ENCODE results near the gene COL18A1. TPM values are rescaled to one million over a fixed set of nuclear protein-coding genes. Genes with fewer than 3 reads are reported as not detected.

Gene COL18A1
- total RNA-seq, 1 donor from 2014 or later = 9.5 TPM

DNA sequence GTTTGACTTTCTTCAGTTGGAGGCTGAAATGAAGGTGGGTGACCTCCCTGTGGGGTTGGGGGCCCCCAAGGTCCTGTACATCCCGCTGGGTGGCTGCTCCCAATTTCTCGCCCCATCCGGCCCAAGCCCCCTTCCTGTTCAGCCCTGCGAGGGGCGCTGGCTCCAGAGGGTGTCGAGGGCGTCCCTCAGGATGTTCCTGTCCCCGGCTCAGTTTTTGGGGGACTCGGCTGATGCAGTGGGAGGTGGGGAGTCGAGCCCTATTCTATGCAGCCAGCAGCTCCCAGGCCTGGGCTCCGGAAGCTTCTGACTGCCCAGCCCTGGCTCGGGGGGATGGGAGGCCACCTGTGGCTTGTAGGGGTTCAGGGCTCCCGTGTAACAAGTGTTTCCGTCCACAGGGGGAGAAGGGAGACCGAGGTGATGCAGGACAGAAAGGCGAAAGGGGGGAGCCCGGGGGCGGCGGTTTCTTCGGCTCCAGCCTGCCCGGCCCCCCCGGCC, 99.1 kb downstream of the COL18A1 start:
- no peak overlapping the region for H3K4me3 Mint-ChIP-seq (ENCODE audit: unreplicated experiment)
- H3K4me1 Mint-ChIP-seq (ENCODE audit: low read depth, unreplicated experiment) = peaks cover 5% of the 10 kb centered on the region
- H3K9me3 Mint-ChIP-seq (ENCODE audit: unreplicated experiment) = peaks cover 12% of the 10 kb centered on the region
- peaks cover 21% of the 10 kb centered on the region for H3K27me3 Mint-ChIP-seq (ENCODE audit: unreplicated experiment)
- H3K27ac Mint-ChIP-seq (ENCODE audit: unreplicated experiment) = no peak overlapping the region
- TF ChIP-seq, protein P1, sequence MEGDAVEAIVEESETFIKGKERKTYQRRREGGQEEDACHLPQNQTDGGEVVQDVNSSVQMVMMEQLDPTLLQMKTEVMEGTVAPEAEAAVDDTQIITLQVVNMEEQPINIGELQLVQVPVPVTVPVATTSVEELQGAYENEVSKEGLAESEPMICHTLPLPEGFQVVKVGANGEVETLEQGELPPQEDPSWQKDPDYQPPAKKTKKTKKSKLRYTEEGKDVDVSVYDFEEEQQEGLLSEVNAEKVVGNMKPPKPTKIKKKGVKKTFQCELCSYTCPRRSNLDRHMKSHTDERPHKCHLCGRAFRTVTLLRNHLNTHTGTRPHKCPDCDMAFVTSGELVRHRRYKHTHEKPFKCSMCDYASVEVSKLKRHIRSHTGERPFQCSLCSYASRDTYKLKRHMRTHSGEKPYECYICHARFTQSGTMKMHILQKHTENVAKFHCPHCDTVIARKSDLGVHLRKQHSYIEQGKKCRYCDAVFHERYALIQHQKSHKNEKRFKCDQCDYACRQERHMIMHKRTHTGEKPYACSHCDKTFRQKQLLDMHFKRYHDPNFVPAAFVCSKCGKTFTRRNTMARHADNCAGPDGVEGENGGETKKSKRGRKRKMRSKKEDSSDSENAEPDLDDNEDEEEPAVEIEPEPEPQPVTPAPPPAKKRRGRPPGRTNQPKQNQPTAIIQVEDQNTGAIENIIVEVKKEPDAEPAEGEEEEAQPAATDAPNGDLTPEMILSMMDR (IDR thresholded peaks at IDR 0.05; ENCODE audit: partially characterized antibody, unreplicated experiment) = no peak
- peak; percentile 16 for DNase-seq
- H3K36me3 Mint-ChIP-seq (ENCODE audit: unreplicated experiment) = peaks cover under 1% of the 10 kb centered on the region

DNA sequence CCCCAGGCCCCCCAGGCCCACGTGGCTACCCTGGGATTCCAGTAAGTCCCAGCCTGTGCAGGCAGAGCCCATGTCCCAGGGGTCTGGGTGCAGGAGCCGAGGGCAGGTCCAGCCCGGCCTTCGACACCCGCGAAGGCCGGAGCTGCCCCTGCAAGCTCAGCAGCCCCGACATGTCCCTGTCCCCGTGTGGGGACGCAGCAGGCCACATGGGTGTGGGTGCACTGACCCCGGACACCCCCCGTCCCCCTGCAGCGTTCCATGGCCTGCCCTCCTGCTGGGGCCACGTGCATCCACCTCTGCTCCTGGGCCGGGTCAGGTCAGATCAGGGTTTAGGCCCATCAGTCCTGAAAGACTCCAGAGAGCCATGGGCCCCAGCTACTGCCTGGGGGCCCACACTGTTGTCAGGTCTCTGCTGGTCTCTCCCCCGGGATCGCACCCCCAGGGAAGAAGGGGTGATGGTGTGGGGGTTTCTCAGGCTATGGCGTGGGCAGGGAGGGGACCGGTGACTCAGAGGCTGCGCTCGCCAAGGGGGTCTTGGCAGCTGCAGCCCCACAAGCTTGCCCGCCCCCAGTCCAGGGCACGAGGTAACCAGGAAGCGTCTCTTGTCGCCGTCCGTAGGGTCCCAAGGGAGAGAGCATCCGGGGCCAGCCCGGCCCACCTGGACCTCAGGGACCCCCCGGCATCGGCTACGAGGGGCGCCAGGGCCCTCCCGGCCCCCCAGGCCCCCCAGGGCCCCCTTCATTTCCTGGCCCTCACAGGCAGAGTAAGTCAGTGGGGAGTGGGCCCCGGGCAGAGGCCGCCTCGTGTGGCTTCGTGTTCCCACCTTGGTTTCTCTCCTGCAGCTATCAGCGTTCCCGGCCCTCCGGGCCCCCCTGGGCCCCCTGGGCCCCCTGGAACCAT, 99.8 kb downstream of the COL18A1 start:
- DNase-seq = peak; percentile 16
- Mint-ChIP-seq H3K27ac (ENCODE audit: unreplicated experiment) (no peak overlapping the region), H3K4me1 (ENCODE audit: low read depth, unreplicated experiment) (peaks cover 5% of the 10 kb centered on the region), H3K9me3 (ENCODE audit: unreplicated experiment) (peaks cover 12% of the 10 kb centered on the region), H3K27me3 (ENCODE audit: unreplicated experiment) (peaks cover 21% of the 10 kb centered on the region), H3K36me3 (ENCODE audit: unreplicated experiment) (no peaks in the 10 kb centered on the region), H3K4me3 (ENCODE audit: unreplicated experiment) (no peak overlapping the region)
- TF ChIP-seq, protein P1 (IDR thresholded peaks at IDR 0.05; ENCODE audit: partially characterized antibody, unreplicated experiment) = no peak

DNA sequence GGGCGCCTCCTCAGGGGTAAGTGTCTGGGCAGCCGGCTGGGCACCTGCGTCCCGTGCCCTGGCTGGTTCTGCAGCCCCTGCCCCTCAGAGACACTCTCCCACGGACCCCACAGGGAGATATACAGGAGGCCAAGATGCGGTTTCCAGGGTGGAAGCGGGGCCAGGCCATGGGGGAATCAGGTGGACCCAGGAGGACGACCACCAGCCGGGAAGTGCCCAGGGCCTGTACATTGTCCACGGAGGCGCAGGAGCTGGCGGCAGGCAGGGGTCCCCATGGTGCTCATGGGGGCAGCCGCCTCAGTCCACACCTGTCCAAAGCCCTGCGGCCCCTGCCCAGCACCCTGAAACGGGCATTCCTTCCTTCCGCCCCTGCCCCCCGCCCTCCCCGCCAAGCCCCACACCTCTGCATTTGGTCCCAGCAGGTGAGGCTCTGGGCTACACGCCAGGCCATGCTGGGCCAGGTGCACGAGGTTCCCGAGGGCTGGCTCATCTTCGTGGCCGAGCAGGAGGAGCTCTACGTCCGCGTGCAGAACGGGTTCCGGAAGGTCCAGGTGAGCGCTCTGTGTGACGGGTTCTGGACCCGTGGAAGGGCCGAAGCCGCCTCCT, 100.6 kb downstream of the COL18A1 start:
- H3K9me3 Mint-ChIP-seq (ENCODE audit: unreplicated experiment) = peaks cover 12% of the 10 kb centered on the region
- peaks cover 21% of the 10 kb centered on the region for H3K27me3 Mint-ChIP-seq (ENCODE audit: unreplicated experiment)
- no peak overlapping the region for H3K27ac Mint-ChIP-seq (ENCODE audit: unreplicated experiment)
- peaks cover 5% of the 10 kb centered on the region for H3K4me1 Mint-ChIP-seq (ENCODE audit: low read depth, unreplicated experiment)
- peak; percentile 10 for DNase-seq
- H3K36me3 Mint-ChIP-seq (ENCODE audit: unreplicated experiment) = no peaks in the 10 kb centered on the region
- TF ChIP-seq, protein P1 (IDR thresholded peaks at IDR 0.05; ENCODE audit: partially characterized antibody, unreplicated experiment) = no peak
- no peak overlapping the region for H3K4me3 Mint-ChIP-seq (ENCODE audit: unreplicated experiment)

DNA sequence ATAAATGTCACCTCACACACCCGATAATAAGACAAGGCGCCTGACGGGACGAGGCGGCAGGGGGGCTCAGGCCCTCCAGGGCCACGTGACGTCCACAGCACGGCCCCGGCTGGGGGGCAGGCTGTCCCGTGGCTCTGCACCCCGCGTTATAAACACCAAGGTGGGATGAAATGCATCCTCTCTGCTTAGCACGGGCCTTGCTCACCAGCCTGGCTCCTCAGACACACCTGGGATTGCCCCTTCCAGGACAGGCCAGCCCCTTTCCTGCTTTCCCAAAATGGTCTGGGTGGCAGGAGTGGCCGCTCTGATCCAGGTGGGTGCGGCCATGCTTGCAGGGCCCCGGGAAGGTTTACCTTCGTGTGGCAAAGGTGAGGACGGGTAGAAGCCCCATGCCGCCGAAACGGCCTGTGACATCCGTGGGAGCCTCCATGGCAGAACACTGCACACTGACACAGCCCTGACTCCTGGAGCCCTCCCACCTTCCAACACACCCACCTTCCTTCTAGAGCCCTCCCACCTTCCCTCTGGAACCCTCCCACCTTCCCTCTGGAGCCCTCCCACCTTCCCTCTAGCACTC, 101.4 kb downstream of the COL18A1 start:
- peak; percentile 15 for DNase-seq
- H3K36me3 Mint-ChIP-seq (ENCODE audit: unreplicated experiment) = no peaks in the 10 kb centered on the region
- TF ChIP-seq, protein P1 (IDR thresholded peaks at IDR 0.05; ENCODE audit: partially characterized antibody, unreplicated experiment) = no peak
- no peak overlapping the region for H3K27ac Mint-ChIP-seq (ENCODE audit: unreplicated experiment)
- peaks cover 15% of the 10 kb centered on the region for H3K9me3 Mint-ChIP-seq (ENCODE audit: unreplicated experiment)
- H3K4me1 Mint-ChIP-seq (ENCODE audit: low read depth, unreplicated experiment) = peaks cover 5% of the 10 kb centered on the region
- peaks cover 18% of the 10 kb centered on the region for H3K27me3 Mint-ChIP-seq (ENCODE audit: unreplicated experiment)
- no peak overlapping the region for H3K4me3 Mint-ChIP-seq (ENCODE audit: unreplicated experiment)
